Measurements from ENCODE around the gene ASIC2.

ASIC2 gene

DNA sequence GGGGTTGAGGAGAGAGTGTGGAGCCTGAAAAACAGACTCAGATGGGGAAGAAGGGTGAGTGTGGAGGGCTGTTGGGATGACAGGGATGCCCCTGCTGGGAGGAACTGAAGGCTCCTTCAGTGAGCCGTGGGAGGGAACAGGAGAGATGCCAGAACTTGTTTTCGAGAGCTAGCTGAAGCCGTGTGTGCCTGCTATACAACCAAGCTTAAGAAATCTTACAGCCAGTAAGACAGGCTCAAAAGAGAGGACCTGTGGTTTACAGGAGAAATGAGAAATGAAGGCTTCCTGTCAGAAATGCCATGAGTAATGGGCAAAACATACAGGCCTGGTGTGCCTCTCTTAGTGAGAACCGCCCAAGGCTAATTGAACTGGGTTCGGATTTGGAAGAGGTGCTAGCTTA, 201.8 kb downstream of the ASIC2 start:
- no peak overlapping the region for H3K27ac ChIP-seq
- TF ChIP-seq, protein P1, sequence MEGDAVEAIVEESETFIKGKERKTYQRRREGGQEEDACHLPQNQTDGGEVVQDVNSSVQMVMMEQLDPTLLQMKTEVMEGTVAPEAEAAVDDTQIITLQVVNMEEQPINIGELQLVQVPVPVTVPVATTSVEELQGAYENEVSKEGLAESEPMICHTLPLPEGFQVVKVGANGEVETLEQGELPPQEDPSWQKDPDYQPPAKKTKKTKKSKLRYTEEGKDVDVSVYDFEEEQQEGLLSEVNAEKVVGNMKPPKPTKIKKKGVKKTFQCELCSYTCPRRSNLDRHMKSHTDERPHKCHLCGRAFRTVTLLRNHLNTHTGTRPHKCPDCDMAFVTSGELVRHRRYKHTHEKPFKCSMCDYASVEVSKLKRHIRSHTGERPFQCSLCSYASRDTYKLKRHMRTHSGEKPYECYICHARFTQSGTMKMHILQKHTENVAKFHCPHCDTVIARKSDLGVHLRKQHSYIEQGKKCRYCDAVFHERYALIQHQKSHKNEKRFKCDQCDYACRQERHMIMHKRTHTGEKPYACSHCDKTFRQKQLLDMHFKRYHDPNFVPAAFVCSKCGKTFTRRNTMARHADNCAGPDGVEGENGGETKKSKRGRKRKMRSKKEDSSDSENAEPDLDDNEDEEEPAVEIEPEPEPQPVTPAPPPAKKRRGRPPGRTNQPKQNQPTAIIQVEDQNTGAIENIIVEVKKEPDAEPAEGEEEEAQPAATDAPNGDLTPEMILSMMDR (IDR thresholded peaks at IDR 0.05), result no peak
- TF ChIP-seq ZFX (IDR thresholded peaks at IDR 0.05; ENCODE audit: borderline replicate concordance), result no peak

DNA sequence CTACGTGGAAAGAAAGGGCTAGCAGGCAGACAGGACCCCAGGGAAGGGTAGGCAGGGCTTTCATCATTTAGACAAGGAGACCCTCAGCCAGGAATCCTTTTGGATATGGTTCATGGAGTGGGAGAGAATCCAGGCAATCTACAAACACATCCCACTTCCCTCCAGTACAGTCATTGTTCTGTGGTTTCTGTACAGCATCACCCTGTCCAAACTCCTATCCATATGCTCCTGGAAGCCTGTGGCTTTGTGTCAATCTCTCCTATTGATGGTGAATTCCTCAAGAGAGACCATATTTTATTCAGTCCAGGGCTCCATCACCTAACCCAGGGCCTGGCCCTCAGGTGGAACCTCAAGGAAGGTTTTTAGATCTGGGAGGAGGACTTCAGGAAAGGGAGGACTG, 202.3 kb downstream of the ASIC2 start:
- TF ChIP-seq, protein P1 (IDR thresholded peaks at IDR 0.05), result no peak
- no peak for TF ChIP-seq ZFX (IDR thresholded peaks at IDR 0.05; ENCODE audit: borderline replicate concordance)
- H3K27ac ChIP-seq, result no peak overlapping the region

DNA sequence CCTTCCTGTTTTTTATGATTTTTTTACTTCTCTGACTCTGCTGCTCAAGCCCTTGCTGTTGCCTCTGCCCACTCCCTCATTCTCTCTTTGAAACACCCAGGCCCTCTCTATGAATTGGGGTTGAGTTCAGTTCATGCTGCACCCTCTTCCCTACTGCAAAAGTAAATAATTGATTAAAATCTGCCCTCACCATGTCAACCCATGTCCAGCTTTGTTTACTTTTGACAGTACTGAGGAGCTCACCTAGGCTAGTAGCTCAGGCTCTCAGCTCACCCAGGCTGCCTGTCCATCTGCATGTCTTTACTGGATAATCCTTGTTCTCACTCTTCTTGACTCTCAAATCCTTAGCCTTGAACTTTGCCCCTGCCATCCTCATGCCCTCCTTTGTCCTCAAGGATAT, 206.2 kb downstream of the ASIC2 start:
- no peak overlapping the region for H3K27ac ChIP-seq
- TF ChIP-seq, protein P1 (IDR thresholded peaks at IDR 0.05), result no peak
- TF ChIP-seq ZFX (IDR thresholded peaks at IDR 0.05; ENCODE audit: borderline replicate concordance), result no peak

DNA sequence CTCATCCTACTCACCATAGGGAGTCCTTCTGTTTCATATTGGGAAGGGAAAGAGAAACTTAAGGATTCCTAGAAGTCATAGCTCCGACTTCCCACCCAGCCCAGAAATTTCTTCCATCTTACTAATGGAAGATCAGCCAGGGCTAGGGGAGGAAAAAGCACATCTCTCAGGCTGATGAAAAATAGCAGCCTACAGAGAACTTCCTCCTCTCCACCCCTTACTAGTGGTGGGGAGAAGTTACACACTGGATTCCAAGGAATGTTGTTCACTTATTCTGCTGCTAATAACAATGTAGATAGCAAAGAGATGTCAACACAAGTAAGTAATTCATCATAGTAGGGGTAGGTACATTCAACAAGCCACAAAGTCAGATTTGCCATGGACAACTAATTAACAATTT, 207.1 kb downstream of the ASIC2 start:
- no peak overlapping the region for H3K27ac ChIP-seq
- TF ChIP-seq, protein P1 (IDR thresholded peaks at IDR 0.05), result no peak
- no peak for TF ChIP-seq ZFX (IDR thresholded peaks at IDR 0.05; ENCODE audit: borderline replicate concordance)

DNA sequence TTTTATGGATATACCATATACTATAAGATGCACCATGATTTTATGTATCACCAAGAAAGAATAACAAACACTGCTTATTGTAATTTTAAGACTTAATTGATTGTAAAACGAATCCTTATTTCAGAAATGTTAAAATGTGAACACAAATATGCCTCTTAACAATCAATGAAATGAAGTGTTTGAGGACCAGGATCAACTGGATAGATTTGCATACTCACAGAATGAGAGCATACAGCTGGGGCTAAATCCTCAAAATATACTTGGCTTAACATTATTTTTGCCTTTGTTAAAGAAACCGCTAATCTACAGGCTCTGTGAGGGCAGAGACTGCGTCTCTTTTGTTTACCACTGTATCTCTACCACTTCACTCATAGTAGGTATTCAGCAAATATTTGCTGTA, 207.8 kb downstream of the ASIC2 start:
- TF ChIP-seq ZFX (IDR thresholded peaks at IDR 0.05; ENCODE audit: borderline replicate concordance), result no peak
- TF ChIP-seq, protein P1 (IDR thresholded peaks at IDR 0.05), result no peak
- no peak overlapping the region for H3K27ac ChIP-seq

DNA sequence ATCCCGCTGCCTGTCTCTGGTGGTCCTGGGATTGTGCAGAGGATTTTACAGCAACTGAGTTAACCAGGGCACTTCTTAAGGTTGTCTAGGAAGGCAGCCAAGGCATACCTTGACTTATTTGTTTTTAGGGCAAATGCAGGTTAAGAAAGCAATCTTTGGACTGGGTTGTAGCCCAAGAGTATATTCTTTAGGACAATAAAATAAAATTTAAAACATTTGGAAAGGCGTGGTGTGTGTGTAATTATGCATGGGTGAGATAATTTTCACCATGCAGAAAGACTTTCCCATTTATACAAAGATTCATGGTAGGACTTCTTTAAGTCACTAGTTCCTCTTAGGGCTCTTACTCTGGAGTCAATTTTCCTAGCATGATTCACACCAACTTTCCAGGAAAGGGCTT, 208.3 kb downstream of the ASIC2 start:
- H3K27ac ChIP-seq, result no peak overlapping the region
- no peak for TF ChIP-seq ZFX (IDR thresholded peaks at IDR 0.05; ENCODE audit: borderline replicate concordance)
- TF ChIP-seq, protein P1 (IDR thresholded peaks at IDR 0.05), result no peak

DNA sequence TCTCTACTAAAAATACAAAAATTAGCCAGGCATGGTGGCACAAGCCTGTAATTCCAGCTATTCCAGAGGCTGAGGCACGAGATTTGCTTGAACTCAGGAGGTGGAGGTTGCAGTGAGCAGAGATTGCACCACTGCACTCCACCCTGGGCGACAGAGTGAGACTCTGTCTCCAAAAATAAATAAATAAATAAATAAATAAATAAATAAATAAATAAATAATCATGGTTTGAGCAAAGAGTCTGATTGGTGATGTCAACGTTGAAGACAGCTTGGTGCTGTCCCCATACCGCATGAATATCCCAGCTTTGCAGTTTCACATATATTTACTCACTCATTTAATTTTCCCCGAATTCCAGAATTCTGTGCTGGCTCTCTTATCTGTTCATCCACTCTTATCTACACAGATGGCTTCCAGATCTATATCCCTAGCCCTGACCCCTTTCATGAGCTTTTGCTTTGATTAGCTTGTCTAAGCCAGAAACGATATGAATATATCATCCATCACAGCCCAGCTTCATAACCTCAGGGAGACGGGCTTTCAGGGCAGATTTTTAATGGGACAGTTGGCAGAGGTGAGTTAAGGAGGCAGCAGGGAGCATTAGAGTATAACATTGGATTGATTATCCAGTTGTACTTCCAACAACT, 210.4 kb downstream of the ASIC2 start:
- TF ChIP-seq ZFX (IDR thresholded peaks at IDR 0.05; ENCODE audit: borderline replicate concordance), result no peak
- TF ChIP-seq, protein P1 (IDR thresholded peaks at IDR 0.05), result no peak
- no peak overlapping the region for H3K27ac ChIP-seq
